ENCODE results near the gene CPSF4.

Gene CPSF4

DNA sequence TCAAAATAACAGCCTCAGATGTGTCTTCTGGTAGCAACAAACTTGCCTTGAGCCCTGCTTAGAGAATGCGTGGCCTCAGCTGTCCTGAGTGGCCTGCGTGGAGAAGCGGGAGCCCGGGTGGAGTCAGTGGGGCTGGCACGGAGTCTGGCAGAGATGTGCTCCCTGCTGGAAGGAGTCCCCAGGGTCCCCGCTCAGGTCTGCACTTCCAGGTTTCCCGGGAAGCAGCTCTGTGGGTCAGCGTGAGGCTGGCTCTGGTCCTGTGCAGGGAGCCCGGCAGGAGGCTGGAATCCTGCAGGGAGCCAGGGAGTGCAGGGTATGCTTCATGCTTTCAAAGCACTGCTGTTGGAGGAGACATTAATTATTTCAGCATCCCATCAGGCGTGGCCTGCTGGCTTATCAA lies 10.1 kb downstream of the CPSF4 start:
- no peak for DNase-seq (ENCODE audit: low read depth)

DNA sequence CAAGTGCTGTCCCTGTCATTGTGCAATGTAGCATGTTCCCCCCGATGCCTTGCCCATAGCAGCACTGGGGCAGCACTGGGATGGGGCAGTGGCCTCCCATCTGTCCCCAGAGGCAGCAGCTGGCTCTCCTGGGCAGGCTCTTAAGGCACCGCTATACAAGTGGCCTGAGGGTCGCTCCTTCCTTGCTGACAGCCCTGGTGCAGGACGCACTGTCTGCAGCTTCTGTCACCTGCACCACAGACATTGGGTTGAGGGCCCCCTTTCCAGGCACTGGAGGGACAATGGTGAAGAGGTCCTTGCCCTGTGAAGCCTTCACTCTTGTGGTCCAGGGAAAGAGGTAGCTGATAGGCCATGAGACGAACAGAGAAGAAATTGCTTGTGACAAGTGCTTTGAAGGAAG lies 10.6 kb downstream of the CPSF4 start:
- no peak for DNase-seq (ENCODE audit: low read depth)

GRCh38 chr7:99451936-99452335 lies 13.2 kb downstream of the CPSF4 start:
- DNase-seq (ENCODE audit: low read depth) = no peak

- DNase-seq (ENCODE audit: low read depth) = no peak
Observed at GRCh38 chr7:99452541-99452940, 13.8 kb downstream of the CPSF4 start.

DNA sequence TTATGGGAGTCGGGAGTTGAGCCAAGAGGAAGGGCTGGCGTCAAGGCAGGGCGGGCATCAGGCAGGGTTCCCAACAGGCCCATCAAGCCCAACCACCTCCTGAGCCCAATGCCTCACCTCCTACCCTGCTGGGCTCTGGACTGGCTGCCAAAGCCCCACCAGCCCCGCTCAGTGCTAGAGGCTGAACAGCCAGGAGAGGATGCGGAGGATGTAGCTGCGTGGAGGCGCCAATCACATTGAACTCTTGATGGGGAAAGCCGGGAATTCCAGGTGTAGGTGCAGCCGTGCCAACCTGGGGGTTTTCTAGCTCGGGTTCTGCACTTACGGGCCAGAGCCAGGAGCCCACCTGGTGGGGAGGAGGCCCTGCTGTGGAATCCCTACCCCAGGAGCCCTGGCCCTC lies 14.4 kb downstream of the CPSF4 start:
- DNase-seq (ENCODE audit: low read depth) = no peak

DNA sequence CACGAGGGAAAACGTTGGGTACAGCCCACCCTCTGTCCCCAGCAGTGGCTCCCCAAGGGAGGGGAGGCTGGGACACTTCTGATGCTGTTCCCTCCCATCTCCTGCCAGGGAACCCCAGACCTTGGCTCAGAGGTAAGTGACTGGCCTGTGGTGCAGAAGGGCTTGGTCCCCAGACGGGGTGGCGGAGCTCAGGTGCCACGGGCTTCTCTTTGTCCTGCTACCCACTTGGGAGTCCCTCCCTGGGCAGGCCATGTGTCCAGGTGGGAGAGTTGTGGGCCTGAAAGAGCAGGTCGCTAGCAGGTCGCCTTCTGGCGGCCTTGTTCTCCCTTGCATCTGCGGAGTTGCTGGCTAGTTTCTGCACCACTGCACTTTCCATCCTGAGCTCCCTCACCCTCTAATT lies 17.1 kb downstream of the CPSF4 start:
- DNase-seq (ENCODE audit: low read depth) = no peak

GRCh38 chr7:99456288-99456687 lies 17.5 kb downstream of the CPSF4 start:
- DNase-seq (ENCODE audit: low read depth) = no peak

DNA sequence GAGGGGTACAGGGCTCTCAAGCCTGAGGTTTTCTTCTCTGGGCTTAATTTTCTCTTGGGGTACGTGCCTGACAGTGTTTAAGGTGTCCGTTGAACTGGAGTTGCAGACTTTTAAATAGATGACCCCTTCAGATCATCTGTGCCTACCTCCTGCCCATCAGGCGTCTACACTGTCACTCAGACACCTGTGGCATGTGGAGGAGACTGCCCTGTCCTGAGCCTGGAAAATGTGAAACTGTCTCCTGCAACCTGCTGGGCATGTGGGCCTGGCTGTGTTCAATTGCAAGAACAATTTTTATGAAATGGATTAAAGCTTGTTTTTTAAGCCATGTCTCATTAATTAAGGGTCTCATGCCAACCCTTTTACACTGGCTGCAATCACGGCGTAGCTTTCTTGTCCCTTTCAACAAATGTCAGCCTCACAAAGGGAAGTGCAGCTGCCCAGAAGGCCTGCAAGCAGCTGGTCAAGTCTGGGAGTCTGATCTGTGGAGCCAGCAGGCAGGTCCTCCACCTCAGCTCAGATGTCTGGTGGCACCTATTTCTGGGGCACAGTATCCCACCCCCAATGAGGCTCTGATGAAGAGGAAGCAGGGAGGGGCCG lies 18.4 kb downstream of the CPSF4 start:
- no peak for DNase-seq (ENCODE audit: low read depth)

GRCh38 chr7:99457650-99458493 lies 19.1 kb downstream of the CPSF4 start:
- no peak for DNase-seq (ENCODE audit: low read depth)

GRCh38 chr7:99459087-99459486 lies 20.3 kb downstream of the CPSF4 start:
- no peak for DNase-seq (ENCODE audit: low read depth)

GRCh38 chr7:99460651-99461050 lies 21.9 kb downstream of the CPSF4 start:
- DNase-seq (ENCODE audit: low read depth) = no peak

DNA sequence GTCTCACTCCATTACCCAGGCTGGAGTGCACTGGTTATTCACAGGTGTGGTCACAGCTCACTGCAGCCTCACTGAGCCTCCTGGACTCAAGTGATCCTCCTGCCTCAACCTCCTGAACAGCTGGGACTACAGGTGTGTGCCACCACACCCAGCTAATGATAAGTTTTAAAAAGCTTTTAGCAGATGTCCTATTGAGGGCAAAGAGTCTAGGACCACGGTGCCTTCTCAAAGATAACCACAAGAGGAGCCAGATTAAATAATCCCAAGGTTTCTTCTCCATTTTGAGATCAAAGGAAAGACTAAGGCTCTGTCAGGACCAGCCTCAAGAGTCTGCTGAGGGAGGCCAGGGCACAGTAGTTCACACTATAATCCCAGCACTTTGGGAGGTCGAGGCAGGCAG lies 22.5 kb downstream of the CPSF4 start:
- no peak for DNase-seq (ENCODE audit: low read depth)

GRCh38 chr7:99465421-99465768 lies 26.7 kb downstream of the CPSF4 start:
- DNase-seq (ENCODE audit: low read depth) = no peak

DNA sequence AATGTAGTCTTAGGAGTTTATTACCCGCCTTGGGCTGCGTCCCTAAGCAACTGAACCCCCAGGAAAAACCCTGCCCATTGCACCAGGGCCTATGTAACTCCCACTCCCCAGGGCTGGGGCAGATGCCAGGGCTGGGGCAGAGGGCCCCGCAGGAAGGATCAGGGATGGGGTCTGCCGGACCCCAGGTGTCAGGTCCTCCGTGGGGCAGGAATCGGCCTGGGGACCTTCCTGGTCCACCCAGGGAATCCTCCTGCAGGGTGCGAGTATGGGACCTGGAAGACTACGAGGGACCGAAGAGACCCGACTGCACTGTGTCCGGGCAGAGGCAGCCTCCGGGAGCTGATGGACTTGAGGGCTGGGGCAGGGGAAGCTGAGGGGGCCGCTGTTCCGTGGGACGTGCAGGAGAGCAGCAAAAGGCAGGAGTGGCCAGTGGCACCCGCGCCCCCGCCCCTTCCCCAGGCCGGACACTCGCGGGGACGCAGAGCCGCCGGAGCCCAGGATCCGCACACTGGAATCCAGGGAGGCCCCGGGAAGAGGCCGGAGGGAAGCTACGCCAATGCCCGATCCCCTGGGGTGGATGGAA lies 29.7 kb downstream of the CPSF4 start:
- DNase-seq (ENCODE audit: low read depth) = no peak

DNA sequence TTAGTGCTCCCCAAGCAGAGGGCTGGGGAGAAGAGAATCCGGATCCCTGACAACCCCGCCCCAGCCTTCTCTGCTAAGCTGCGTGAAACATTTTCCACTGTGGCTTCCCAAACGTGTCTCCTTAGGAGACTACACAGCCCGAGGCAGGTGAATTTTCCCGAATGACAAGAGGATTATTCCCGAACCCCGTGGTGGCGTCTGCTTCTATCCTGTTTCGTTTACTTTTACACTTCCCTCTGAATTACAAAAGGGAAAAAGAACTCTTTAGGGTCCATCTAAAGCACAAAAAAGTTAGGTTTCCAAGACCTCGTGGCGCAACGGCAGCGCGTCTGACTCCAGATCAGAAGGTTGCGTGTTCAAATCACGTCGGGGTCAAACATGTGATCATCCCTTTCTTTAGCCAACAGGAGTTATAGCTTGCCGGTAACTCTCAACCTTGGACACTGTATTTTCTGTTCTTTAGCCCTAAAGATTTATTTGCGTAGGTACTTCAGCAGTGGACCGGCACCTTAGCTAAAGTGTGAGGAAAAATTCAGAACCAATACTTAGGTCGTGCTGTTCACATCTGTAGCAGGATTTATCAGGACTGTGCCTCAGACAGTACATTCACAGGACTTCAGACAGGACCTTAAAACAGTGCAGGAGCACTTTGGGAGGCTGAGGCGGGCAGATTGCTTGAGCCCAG lies 30.8 kb downstream of the CPSF4 start:
- DNase-seq (ENCODE audit: low read depth) = no peak

GRCh38 chr7:99472561-99473314 lies 34.0 kb downstream of the CPSF4 start, which contains the start of gene ZNF789:
TSS of gene ZNF789 (plus strand) at chr7:99472890. CDS start at chr7:99476457, 3,567 bp downstream.
- DNase-seq (ENCODE audit: low read depth) = peak; percentile 68

DNA sequence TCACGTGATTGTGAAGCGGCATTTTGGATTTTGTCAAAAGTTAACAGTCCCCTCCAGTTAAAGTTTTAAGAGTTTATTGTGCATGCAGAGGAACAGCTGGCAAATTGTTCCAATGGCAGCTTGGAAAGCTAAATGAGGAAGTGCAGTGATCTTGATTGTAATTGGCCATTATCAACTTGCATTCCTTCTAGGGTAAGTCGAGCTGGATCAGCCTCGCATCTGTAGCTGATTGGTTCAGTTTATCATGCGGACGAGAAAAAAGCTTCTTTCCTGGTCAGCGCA lies 34.5 kb downstream of the CPSF4 start:
- DNase-seq (ENCODE audit: low read depth) = peak; percentile 56

- DNase-seq (ENCODE audit: low read depth) = no peak
Observed at GRCh38 chr7:99476107-99476506, 37.4 kb downstream of the CPSF4 start.

DNA sequence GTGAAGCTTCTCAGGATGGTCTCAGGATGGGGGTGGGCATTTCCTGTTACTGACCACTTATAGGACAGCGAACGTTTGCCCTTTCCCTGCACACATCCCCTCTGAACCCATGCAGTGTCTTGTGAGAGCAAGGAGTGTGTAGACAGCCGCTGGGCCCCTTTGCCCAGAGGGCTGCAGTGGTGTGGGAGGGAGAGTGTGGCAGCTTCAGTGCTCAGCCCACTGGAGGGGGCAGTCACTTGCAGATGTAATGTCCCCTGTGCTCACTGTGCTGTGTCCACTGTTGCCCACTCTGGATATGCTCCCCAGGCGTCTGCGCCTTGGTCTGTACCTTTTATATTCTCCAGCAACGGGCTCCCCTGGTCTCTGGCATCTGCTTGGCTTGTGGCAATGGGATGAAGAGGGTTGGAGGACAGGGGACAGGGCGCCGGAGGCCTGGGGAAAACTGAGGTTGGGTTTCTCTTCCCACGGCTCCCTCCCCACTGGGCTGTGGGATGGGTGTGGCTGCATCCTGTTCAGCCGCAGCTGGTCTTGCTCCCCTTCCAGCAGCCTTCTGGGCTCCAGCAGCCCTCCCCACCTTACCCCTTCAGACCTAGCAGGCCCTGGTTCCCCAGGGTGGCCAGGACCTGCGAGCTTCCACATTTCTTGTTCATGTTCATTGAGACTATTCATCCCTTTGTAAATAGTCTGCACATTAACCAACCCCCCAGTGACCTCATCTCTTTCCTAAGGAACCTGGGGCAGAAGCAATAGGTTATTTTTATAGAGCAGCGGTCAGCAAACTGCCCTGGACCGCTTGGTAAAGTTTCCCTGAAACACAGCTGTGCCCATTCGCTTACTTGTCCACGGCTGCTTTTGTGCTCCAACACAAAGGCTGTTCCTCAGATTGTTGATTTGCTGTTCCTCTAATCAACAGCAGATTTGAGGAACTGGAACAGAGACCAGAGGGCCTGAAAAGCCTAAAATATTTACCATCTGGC lies 40.0 kb downstream of the CPSF4 start:
- no peak for DNase-seq (ENCODE audit: low read depth)

- no peak for DNase-seq (ENCODE audit: low read depth)
Observed at GRCh38 chr7:99485094-99485493, 46.4 kb downstream of the CPSF4 start.

DNA sequence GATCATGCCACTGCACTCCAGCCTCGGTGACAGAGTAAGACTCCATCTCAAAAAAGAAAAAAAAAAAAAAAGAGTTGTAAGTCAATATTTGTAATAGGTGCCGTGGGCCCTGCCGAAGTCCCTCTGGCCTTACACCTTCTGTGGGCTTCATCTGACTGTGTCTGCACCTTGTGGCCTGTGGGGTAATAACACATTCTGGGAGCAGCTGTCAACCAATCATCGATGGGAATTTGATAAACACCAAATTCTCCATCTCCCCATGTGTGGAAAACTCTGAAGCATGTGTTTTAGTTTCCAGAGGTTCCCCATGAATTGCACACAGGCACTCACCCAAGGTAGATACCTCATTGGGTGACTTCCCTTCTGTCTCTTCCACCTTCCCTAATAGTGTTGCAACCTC lies 50.5 kb downstream of the CPSF4 start:
- DNase-seq (ENCODE audit: low read depth) = no peak
